ENCODE data around the gene SNRNP200.
"Not testable (repeated sequence)": the region's sequence is repeated elsewhere in the genome, so short reads cannot be mapped to it uniquely, and the experiment has no call there.

SNRNP200 gene

DNA sequence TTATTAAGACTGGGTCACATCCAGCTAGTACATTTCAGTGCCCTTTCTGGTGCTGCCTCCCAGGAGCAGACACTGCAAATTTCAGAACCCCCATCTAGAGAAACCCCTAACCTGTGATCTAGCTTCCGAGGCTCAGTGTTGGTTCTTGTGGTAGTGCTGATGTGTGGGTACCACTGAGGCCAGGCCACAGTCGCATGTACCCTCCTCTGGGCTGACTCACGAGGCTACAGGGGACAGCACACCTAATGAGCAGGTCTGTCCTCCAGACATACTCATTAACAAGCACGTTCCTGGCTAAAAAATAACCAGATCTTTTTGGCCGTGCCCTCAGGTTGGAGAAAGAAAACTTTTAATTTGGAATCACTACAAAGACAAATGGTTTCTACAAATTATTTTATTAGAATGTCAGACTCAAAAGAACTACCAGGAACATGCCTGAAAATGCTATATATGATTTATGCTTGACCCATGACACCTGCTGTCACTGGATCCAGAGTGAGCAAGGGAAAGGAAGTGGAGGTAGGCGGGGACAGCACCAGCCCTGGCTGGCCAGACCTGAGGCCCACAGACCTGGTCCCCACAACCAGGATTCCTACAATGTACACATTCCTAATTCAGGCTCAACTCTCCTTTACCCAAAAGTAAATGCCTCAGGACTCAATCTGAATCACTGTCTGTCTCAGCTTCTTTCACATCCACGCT, 30.8 kb downstream of the SNRNP200 start:
- DNase-seq (ENCODE audit: low read depth in 1 of 2, low spot score in 1 of 2): no peak

DNA sequence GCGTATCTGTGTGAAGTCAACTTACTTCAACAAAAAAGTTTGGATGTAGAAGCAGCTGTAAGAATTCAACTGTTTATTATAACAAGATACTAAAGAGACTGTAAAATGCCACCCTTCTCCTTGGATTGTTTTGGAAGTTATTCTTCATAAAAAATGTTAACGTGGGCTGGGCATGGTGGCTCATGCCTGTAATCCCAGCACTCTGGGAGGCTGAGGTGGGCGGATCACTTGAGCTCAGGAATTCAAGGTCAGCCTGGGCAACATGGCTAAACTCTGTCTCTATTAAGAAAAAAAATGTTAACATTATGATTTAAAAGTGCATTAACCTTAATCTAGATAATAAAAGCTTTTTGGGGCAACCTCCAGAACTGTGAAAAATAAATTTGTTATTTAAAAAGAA, 31.6 kb downstream of the SNRNP200 start:
- no peak for DNase-seq (ENCODE audit: low read depth in 1 of 2, low spot score in 1 of 2)

DNA sequence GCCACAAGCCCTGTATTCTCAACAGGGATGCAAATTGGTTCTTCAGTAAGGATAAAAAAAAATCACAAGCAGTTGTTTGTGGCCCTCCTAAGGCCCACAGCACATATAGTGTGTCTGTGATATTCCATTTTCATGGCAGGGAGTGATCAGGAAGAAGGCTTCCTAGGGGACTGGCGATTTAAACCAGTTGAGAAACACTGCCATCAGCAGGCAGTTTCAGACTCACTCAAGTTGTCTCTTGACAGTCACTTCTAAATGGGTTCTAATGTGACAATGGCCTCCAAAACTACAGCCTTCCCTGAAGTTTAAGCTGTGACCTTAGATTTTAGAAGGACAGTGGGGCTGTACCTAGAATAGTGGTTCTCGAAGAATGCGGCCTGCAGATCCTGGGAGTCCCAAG, 33.4 kb downstream of the SNRNP200 start:
- DNase-seq (ENCODE audit: low read depth in 1 of 2, low spot score in 1 of 2): no peak

GRCh38 chr2:96267159-96267971, 38.0 kb downstream of the SNRNP200 start:
- peak in 1 of 2 donors; percentile 32 for DNase-seq (ENCODE audit: low read depth in 1 of 2, low spot score in 1 of 2)

- DNase-seq (ENCODE audit: low read depth in 1 of 2, low spot score in 1 of 2): peak; percentile 94 to 95
Observed at GRCh38 chr2:96265840-96266679, 39.3 kb downstream of the SNRNP200 start, which contains the start of the genes CIAO1 and TMEM127. TSS of gene CIAO1 (plus strand) at chr2:96266225. CDS start at chr2:96266351, 126 bp downstream. TSS of gene TMEM127 (minus strand) at chr2:96265997. CDS start at chr2:96265381, 616 bp downstream.

GRCh38 chr2:96265349-96265839, 40.0 kb downstream of the SNRNP200 start:
- DNase-seq (ENCODE audit: low read depth in 1 of 2, low spot score in 1 of 2): peak in 1 of 2 donors; percentile 16

GRCh38 chr2:96264656-96265348, 40.5 kb downstream of the SNRNP200 start:
- DNase-seq (ENCODE audit: low read depth in 1 of 2, low spot score in 1 of 2): peak in 1 of 2 donors; percentile 4

DNA sequence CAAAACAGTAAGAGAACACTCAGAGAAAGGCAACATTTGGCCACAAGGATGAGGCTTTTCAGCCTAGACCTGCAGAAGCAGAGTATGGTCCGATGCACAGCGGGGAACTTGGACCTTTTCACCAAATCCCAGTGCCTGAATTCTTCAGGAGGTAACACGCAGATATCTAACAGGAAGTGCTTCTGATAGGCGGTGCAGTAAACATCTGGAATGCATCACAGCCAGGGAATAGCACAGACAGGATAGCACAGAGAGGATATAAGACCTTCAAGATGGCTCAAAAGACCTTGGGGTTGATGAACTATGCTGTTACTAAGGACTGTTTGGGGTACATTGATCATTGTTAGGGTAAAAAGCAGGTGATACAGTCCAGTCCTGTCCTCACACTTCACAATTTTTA, 41.3 kb downstream of the SNRNP200 start:
- DNase-seq (ENCODE audit: low read depth in 1 of 2, low spot score in 1 of 2): no peak

DNA sequence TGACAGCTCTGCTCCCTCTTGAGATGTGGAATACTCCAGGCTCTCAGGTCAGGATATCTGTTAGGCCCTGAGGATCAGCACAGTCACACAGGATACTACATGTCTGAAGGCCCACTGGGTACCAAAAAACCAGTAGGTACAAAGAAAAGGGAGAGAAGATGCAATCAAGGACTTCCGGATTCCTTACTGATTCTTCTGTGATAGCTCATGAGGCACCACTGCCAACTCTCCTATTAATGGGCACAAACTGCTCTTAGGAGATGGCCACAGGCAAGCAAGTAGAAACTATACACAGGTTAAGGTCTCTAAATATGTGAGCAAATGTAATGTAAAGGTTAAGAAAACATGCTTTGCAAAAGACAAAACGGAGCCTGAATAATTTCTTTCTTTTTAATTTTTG, 43.0 kb downstream of the SNRNP200 start:
- no peak for DNase-seq (ENCODE audit: low read depth in 1 of 2, low spot score in 1 of 2)

- DNase-seq (ENCODE audit: low read depth in 1 of 2, low spot score in 1 of 2): no peak
Observed at GRCh38 chr2:96261328-96262003, 43.9 kb downstream of the SNRNP200 start.

DNA sequence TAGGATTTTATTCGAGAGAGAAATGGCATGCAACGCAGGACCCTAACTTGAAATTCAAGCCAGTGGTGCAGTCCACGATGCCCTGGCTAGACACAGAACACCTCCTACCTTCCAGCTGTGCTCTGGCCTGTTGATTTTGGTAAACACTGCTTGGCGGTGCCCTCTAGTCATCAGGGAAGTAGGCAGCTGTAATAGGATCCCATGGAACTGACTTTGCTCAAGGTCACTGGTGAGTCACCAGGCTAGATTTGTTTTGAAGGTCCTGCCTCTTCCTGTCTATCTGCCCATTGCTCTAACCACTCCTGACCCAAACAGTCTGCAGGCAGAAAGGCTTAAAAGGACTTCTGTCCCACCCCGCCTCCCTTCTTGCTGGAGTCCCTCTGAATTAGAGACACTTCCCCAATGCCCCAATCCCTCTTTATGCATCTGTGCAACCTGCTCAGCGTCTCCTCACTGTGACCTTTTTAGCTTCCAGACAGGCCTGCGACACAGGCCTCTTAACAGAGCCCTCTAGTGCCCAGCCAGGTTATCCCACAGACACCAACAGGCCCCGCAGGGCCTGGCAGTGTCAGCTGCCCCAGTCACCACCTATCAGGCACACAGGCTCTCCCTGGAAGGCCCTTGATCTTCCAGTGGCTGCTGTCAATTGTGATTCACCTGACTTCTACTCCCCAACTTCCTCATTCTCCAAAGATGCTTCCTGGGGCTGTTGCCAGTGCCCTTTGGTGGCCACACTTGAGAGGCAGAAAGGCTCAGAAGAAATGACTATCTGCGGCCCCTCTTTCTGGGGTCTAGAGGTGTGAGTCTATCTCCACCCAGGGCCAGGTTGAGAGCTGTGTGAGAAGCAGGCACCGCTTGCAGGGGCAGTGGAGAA, 44.7 kb downstream of the SNRNP200 start:
- no peak for DNase-seq (ENCODE audit: low read depth in 1 of 2, low spot score in 1 of 2)

DNA sequence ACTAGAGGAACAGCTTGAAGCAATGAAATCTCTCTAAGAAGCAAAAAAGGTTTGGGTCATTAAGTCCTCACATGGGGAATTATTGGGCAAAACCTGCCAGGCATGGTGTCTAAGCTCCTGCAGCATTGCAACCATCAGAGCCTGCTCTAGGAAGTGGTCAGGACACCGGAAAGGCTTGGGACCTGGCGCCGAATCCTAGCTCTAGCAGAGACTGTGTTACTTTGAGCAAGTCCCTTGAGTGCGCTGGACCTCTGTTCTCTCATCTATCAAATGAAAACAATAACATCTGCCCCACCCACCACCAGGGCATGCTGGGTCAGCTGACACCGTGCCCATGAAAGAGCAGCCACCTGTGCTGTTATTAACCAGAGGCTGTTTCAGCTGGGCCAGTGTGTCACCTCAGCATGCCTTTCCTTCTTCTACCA, 45.8 kb downstream of the SNRNP200 start:
- no peak for DNase-seq (ENCODE audit: low read depth in 1 of 2, low spot score in 1 of 2)

- DNase-seq (ENCODE audit: low read depth in 1 of 2, low spot score in 1 of 2): no peak
Observed at GRCh38 chr2:96258166-96259022, 47.0 kb downstream of the SNRNP200 start.

- not testable (repeated sequence) for DNase-seq (ENCODE audit: low read depth in 1 of 2, low spot score in 1 of 2)
Observed at GRCh38 chr2:96257744-96258143, 47.6 kb downstream of the SNRNP200 start.

GRCh38 chr2:96256611-96257113, 48.7 kb downstream of the SNRNP200 start:
- no peak for DNase-seq (ENCODE audit: low read depth in 1 of 2, low spot score in 1 of 2)

DNA sequence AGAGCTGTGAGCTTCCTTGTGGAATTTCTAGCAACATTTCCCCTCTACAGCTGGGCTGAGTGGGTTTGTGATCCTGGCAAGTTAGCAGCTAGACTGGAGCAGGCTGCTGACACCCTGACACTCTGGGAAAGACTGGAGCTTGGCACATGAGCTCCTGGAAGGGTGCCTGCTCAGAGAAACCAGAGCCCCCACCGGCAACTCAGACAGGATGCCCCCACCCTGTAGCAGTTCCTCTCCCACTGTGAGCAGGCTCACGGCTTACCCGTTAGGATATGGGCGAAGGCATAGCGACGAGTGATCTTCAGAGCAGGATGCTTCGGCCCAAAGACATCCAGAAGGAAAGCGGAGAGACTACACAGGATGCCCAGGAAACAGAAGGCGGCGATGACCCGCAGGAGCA, 50.8 kb downstream of the SNRNP200 start:
- no peak for DNase-seq (ENCODE audit: low read depth in 1 of 2, low spot score in 1 of 2)

- no peak for DNase-seq (ENCODE audit: low read depth in 1 of 2, low spot score in 1 of 2)
Observed at GRCh38 chr2:96253006-96253405, 52.3 kb downstream of the SNRNP200 start.

- DNase-seq (ENCODE audit: low read depth in 1 of 2, low spot score in 1 of 2): no peak
Observed at GRCh38 chr2:96252526-96252925, 52.8 kb downstream of the SNRNP200 start.

Data from stimulated activated CD4-positive, alpha-beta T cell treated with anti-CD3 and anti-CD28 coated beads, Interleukin-15, amount 100 ng/mL, for 1 hour (primary cell).